T-helper 1 cell treated with Interleukin-12 subunit alpha and Interleukin-12 subunit beta and Interleukin-4 antibody, amounts not matched to agents 30 μg/mL and 1 μg/mL, for 36 hours (primary cell): ENCODE data around the gene WDR53.
"Not testable (repeated sequence)": the region's sequence is repeated elsewhere in the genome, so short reads cannot be mapped to it uniquely, and the experiment has no call there.

Source experiments
- H3K27ac Mint-ChIP-seq: one replicate; pipeline ENCODE4 v1.8.0; 2021; ENCODE audit warnings: mild to moderate bottlenecking, mixed read lengths
- H3K27me3 Mint-ChIP-seq: one replicate; pipeline ENCODE4 v1.8.0; 2021; ENCODE audit warnings: low read depth, mixed read lengths
- H3K36me3 Mint-ChIP-seq: one replicate; pipeline ENCODE4 v1.8.0; 2021; ENCODE audit warnings: low read depth, mixed read lengths
- H3K4me1 Mint-ChIP-seq: one replicate; pipeline ENCODE4 v1.8.0; 2021; ENCODE audit warnings: low read depth, mixed read lengths
- H3K4me3 Mint-ChIP-seq: one replicate; pipeline ENCODE4 v1.8.0; 2021; ENCODE audit warnings: mild to moderate bottlenecking, moderate library complexity, mixed read lengths
- H3K9me3 Mint-ChIP-seq: one replicate; pipeline ENCODE4 v1.8.0; 2021; ENCODE audit warnings: mixed read lengths

WDR53 gene

GRCh38 chr3:196517919-196518318, 50.4 kb downstream of the WDR53 start:
- H3K9me3 Mint-ChIP-seq, result peaks cover 58% of the 10 kb centered on the region
- peaks cover 7% of the 10 kb centered on the region for H3K36me3 Mint-ChIP-seq
- H3K4me3 Mint-ChIP-seq, result no peak overlapping the region
- no peaks in the 10 kb centered on the region for H3K4me1 Mint-ChIP-seq
- H3K27me3 Mint-ChIP-seq, result peaks cover 17% of the 10 kb centered on the region
- no peak overlapping the region for H3K27ac Mint-ChIP-seq

- peaks cover 7% of the 10 kb centered on the region for H3K36me3 Mint-ChIP-seq
- H3K9me3 Mint-ChIP-seq, result peaks cover 54% of the 10 kb centered on the region
- H3K4me1 Mint-ChIP-seq, result no peaks in the 10 kb centered on the region
- H3K27me3 Mint-ChIP-seq, result peaks cover 17% of the 10 kb centered on the region
- H3K27ac Mint-ChIP-seq, result no peak overlapping the region
- H3K4me3 Mint-ChIP-seq, result no peak overlapping the region
Measured at GRCh38 chr3:196517162-196517800, 51.1 kb downstream of the WDR53 start.

GRCh38 chr3:196514913-196515621, 53.3 kb downstream of the WDR53 start, which contains the start of gene SMCO1:
Gene SMCO1, minus strand, starts transcription at chr3:196515346. Its CDS starts 137 bp downstream, at chr3:196515209.
- Mint-ChIP-seq H3K4me3 (no peak within 1 kb of the TSS), H3K36me3 (peaks cover 4% of the 10 kb centered on the region), H3K4me1 (peaks cover 6% of the 10 kb centered on the region), H3K9me3 (peaks cover 34% of the 10 kb centered on the region), H3K27me3 (peaks cover 22% of the 10 kb centered on the region), H3K27ac (peak within 1 kb of the TSS; percentile 16)

GRCh38 chr3:196514350-196514716, 54.0 kb downstream of the WDR53 start:
- peaks cover 27% of the 10 kb centered on the region for H3K9me3 Mint-ChIP-seq
- no peak overlapping the region for H3K4me3 Mint-ChIP-seq
- H3K27ac Mint-ChIP-seq, result no peak overlapping the region
- H3K27me3 Mint-ChIP-seq, result peaks cover 22% of the 10 kb centered on the region
- peaks cover 6% of the 10 kb centered on the region for H3K4me1 Mint-ChIP-seq
- peaks cover 4% of the 10 kb centered on the region for H3K36me3 Mint-ChIP-seq

- peaks cover 6% of the 10 kb centered on the region for H3K4me1 Mint-ChIP-seq
Measured at GRCh38 chr3:196513697-196514349, 54.5 kb downstream of the WDR53 start.

GRCh38 chr3:196511646-196512425, 56.5 kb downstream of the WDR53 start:
- H3K36me3 Mint-ChIP-seq, H3K27ac Mint-ChIP-seq, H3K4me1 Mint-ChIP-seq, H3K4me3 Mint-ChIP-seq: not testable (repeated sequence)
- Mint-ChIP-seq H3K27me3 (peaks cover 22% of the 10 kb centered on the region), H3K9me3 (peaks cover 21% of the 10 kb centered on the region)

More at GRCh38 chr3:196513697-196514349, 54.5 kb downstream of the WDR53 start:
- H3K4me3 Mint-ChIP-seq, result no peak overlapping the region
- H3K36me3 Mint-ChIP-seq, result peaks cover 4% of the 10 kb centered on the region
- H3K27ac Mint-ChIP-seq, result no peak overlapping the region
- H3K27me3 Mint-ChIP-seq, result peaks cover 22% of the 10 kb centered on the region
- H3K9me3 Mint-ChIP-seq, result peaks cover 22% of the 10 kb centered on the region

- Mint-ChIP-seq H3K27me3 (peaks cover 18% of the 10 kb centered on the region), H3K9me3 (peaks cover 24% of the 10 kb centered on the region)
- not testable (repeated sequence) for H3K4me3 Mint-ChIP-seq, H3K36me3 Mint-ChIP-seq, H3K27ac Mint-ChIP-seq, H3K4me1 Mint-ChIP-seq
Measured at GRCh38 chr3:196511108-196511507, 57.2 kb downstream of the WDR53 start.

GRCh38 chr3:196506687-196507086, 61.7 kb downstream of the WDR53 start:
- H3K4me3 Mint-ChIP-seq, result no peak overlapping the region

GRCh38 chr3:196504556-196504955, 63.8 kb downstream of the WDR53 start:
- Mint-ChIP-seq H3K4me1 (peaks cover 16% of the 10 kb centered on the region), H3K27ac (no peak overlapping the region), H3K4me3 (no peak overlapping the region), H3K27me3 (no peaks in the 10 kb centered on the region), H3K36me3 (peaks cover 24% of the 10 kb centered on the region), H3K9me3 (peaks cover 13% of the 10 kb centered on the region)

More at GRCh38 chr3:196506687-196507086, 61.7 kb downstream of the WDR53 start:
- Mint-ChIP-seq H3K27me3 (peaks cover 5% of the 10 kb centered on the region), H3K9me3 (peaks cover 13% of the 10 kb centered on the region), H3K4me1 (peaks cover 4% of the 10 kb centered on the region), H3K27ac (no peak overlapping the region), H3K36me3 (peaks cover 10% of the 10 kb centered on the region)
